G401 (cell line): ENCODE measurements around the gene ADGRA1. TPM values are rescaled to one million over a fixed set of nuclear protein-coding genes. Genes with fewer than 3 reads are reported as not detected.

ENCODE experiments used
- DNase-seq: peaks from one replicate; pipeline ENCODE4 v3.0.0-alpha.2; 2015; ENCODE audit warnings: low spot score
- in situ Hi-C: cut with HindIII; loops from 2 replicates; pipeline ENCODE4 v1.10.0; 2016; ENCODE audit warnings: low sequenced_read_pairs, mixed read lengths
- total RNA-seq: library from RNA; depleted of rRNA; stranded (reverse); fragments of >200 nt; shearing (Covaris generic); gene quantifications from 2 replicates; pipeline ENCODE4 v1.2.3, GENCODE V29; 2014; rRNA removed

Gene ADGRA1
- total RNA-seq, result not detected in 2 replicates

DNA sequence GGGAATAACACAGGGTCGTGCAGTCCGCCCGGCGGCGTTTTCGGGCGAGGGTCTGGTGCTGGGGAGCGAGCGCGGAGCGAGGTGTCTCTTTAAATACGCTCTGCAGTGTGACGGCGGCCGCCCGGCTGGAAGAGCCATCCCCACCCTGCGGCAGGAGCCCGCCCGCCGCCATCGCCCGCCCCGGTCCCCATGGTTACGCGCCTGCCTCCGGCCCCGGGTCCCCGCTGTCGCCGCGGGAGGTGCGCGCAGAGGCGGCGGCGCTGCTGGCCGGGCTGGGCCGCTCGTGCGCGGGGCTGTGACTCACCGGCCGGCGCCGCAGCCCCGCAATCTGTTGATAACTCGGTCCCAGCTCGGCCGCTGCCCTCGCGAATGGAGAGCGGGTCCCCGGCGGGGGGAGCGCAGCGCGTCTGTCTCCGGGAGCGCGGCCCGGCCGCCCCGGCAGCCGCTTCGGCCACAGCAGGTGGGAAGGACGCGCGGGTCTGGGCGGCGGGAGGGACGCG lies at the start of gene ADGRA1:
TSS of gene ADGRA1 (plus strand) at position 246 of the 500 bp plus-strand sequence. CDS start 986 bp downstream, outside the sequence.
- in situ Hi-C loops, result no loop called here
- peak; percentile 58 for DNase-seq

DNA sequence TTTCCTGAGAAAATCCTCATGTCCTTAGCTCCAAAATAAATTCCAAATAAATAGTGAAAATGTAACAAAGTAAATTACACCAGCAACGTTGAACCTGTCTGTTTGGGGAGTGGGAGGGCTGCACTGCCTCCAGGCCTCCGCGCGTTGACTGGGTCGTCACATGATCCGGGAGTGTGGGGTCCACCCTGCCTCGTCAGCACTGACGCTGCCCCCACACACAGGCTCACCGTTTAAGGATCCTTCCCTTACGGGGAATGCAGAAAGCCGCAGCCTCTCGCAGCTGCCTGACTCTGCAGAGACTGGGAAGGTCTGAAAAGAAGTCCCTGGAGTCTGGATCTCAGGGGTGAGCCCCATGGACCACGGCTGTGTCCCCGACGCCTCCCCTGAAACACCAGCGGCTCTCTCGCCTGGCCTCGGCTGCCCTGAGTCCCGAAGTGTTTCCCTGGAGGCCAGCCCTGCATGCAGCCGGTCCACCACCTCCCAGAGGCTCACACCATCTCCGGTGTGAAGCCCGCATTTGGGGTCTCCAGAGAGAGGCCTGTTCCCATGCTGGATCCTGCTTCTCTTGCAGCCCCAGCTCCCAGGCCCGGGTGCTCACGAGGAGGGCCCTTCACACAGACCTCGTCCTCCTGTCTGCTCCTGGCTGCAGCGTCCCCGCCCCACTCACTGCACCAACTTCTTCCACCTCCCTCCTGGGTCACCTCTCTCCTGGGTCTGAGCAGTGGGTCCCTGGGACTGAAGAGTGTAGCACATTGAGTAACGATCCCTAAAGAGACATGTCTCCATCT lies 49.5 kb upstream of the ADGRA1 start:
- in situ Hi-C loops, result no loop called here
- DNase-seq, result no peak

- in situ Hi-C loops, result no loop called here
- no peak for DNase-seq
Measured at GRCh38 chr10:133039107-133039802, 48.5 kb upstream of the ADGRA1 start.

DNA sequence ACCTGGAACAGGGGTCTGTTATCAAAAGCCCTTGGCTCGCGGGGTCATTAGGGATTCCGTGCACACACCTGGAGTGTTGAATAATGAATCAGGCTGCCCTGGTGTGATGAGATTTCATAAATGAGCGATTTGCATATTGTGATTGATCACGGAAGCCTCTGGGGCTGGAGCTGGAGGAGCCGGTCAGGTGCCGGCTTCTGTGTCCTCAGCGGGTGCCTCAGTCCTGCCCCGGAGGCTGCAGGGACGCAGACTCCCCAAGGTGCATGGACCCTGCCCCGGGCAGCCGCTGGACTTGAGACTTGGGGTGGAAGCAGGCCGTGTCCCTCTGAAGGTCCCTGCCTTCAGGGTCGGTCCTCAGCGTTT lies 47.9 kb upstream of the ADGRA1 start:
- DNase-seq, result no peak
- in situ Hi-C loops, result no loop called here

DNA sequence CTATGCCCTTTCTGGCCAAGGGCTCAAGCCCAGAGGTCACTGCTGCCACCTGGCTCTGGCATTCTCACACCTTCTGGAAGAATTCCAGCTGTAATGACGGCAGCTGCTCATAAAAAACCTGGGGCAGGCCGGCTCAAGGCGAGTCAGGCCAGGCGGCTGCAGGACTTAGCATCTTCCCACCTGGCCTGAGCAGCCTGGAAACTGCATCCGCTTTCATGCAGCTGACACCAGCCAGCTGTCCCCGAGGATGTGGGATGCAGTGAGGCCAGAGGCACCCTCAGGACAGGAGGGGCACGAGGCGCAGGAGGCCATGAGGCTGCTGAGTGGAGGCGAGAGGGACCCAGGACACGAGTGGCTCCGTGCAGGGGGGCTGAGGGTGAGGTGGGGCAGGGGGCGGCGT lies 47.5 kb upstream of the ADGRA1 start:
- DNase-seq, result no peak
- in situ Hi-C loops, result no loop called here

DNA sequence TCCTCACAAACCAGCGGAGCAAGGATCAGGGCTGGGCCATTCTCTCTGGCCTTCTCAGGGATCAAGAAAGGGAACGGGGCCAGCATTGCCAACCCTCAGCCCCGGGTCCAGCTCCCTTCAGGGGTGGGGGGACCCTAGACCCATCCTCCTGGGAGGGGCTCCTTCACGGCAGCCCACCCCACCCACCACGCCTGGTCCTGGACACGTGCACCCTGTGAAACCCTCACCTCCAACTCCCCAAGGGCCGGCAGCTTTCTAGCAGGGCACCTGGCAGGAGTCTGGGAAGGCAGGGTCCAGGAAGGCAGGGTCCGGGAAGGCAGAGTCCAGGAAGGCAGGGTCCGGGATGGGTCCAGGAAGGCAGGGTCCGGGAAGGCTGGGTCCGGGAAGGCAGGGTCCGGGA lies 46.6 kb upstream of the ADGRA1 start:
- no peak for DNase-seq
- in situ Hi-C loops, result no loop called here

DNA sequence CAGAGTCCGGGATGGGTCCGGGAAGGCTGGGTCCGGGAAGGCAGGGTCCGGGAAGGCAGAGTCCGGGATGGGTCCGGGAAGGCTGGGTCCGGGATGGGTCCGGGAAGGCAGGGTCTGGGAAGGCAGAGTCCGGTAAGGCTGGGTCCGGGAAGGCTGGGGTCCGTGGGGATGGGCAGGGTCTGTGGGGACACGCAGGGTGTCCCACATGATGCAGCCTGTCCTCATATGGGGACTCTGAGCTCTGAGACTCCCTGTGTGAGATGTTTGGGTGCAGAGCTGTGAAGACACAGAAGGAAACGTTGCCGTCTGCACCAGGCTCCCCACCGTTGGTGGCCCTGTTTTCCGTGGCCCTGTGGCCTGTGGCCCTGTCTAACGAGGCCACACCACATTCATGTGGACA lies 45.7 kb upstream of the ADGRA1 start:
- DNase-seq, result no peak
- in situ Hi-C loops, result no loop called here

DNA sequence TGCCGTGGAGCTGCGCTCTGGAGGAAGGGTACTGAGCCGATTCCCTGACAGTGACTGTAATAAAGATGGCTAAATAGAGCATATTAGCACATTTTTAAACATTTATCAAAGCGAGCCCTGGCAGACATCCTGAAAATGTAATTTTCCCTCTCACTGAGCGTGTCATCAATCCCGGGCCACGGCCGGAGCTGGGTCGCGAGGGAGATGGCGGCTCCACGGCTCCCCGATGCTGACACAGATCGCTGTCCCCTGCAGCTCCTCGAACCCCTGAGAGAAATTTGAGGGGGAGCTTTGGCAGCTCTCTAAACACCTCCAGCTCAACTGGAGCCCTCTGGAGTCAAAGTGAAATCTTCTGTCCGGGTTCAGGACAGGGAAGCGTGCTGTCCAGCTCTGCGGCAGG lies 44.9 kb upstream of the ADGRA1 start:
- no peak for DNase-seq
- in situ Hi-C loops, result no loop called here

DNA sequence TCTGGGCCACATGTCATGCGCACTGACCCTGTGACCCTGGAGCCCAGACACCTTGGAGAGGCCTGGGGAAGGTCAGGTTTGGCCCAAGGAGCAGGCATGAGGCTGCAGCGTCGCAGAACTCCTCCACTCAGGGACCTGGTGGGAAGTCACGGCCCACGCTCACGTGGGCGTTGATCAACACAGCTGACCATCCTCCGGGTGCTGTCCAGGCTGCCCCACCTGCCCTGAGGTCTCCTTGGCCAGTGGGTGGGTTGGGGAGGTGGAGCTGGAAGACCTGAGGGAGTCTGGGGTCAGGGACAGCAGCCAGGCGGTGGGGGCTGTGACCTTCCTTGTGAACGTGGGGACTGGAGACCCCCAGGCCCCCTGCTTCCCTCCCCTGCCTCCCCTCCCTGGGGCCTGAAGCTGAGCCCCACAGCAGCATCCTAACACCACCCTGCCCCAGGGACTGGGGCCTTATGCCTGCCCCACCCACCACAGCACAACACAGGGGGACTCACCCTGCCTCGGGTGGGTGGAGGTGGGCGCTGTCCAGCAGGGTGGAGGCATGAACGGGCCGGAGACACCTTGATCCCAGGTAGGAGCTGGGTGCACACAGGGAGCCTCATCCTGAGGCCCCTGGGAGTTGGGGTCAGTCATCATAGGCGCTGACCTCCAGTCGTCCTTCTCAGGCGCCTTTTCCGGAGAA lies 44.0 kb upstream of the ADGRA1 start:
- no peak for DNase-seq
- in situ Hi-C loops, result no loop called here

DNA sequence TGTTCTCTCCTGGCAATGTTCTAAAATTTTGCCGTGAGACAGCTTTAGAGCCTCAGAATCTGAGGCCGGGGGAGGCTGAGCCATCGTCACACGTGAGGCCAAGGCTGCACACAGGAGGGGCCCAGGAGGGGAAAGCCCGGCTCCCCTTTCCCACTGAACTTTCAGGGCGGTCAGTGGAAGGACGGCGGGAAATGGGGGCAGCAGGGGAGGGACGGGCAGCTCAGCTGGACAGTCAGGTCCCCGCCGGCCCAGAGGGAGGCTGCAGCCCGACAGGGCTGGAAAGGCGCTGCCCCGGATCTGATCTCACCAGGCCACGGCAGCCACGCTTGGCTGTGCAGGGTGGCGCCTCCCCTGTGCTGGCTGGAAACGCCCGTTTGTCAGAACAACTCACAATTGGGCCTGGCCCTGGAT lies 43.3 kb upstream of the ADGRA1 start:
- DNase-seq, result no peak
- in situ Hi-C loops, result no loop called here

DNA sequence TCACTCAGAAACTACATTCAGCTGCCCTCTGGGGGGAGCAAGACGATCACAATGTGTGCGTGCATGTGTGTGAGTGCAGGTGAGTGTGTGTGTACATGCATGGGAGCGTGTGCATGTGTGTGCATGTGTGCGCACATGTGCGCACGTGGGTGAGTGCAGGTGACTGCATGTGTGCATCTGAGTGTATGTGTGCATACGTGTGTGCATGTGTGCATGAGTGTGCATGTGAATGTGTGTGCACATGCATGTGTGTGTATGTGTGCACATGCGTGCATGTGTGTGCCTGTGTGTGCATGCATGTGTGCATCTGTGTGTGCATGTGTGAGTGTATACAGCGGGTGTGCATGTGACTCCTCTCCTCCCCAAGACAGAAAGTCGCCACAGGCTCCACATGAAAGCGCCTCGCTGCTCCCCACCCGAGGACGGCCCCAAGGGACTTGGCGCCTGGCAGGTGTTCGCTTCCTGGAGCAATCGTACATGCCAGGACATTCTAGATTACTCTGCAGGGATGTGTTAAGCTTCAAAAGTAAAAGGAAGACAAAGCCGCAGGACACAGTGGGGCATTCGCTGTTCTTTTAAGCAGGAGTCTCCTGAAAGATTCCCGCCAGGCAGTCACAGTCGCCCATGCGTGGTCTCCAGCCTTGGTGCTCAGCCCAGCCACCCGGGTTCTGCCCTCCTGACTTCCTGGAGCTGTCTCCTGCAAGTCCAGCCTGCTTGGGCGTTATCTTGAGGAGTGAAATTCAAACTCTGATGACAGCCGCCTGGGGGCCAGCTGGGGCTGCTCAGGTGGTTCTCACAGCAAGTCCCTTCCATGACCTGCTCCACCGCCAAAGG lies 42.0 kb upstream of the ADGRA1 start:
- DNase-seq, result no peak
- in situ Hi-C loops, result no loop called here

DNA sequence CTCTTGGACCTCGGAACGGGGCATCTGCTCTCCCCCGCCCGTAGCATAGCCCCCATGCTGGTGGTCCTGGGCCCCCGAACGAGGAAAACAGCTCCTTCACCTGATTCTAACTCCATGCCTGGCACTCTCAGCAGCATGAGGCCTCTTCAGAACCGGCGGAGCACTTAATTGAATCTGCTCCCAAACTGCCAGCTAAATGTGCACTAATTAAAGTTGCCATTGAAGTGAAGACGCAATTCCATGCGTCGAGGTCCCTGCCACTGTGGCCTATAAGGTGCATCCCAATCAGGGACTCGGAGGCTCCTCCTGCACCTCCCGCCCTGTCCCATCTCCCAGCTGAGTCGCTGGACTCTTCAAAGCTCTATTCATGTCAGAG lies 41.3 kb upstream of the ADGRA1 start:
- no peak for DNase-seq
- in situ Hi-C loops, result no loop called here

GRCh38 chr10:133047526-133048123 lies 40.1 kb upstream of the ADGRA1 start:
- in situ Hi-C loops, result no loop called here
- DNase-seq, result no peak

- in situ Hi-C loops, result no loop called here
- no peak for DNase-seq
Measured at GRCh38 chr10:133048266-133048665, 39.5 kb upstream of the ADGRA1 start.

- in situ Hi-C loops, result no loop called here
- DNase-seq, result no peak
Measured at GRCh38 chr10:133048926-133049325, 38.8 kb upstream of the ADGRA1 start.

GRCh38 chr10:133049639-133050038 lies 38.1 kb upstream of the ADGRA1 start:
- no peak for DNase-seq
- in situ Hi-C loops, result no loop called here

DNA sequence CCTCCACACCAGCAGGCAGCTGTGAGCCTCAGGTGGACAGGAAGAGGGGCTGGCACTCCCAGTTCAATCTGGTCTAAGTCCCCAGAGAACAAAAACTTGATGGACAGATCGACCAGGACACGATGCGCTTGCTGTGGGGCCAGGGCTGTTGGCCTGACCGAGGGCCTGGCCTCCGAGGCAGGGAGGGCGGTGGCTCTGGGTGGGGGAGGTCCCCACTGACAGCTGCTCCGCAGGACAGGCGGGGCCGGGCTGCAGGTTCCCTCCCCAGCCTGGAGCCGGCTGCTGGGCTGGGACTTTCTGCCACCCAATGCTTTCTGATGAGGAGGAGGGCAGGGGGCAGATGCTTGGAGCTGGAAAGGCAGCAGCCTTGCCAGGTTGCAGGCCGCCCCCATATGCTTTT lies 37.4 kb upstream of the ADGRA1 start:
- in situ Hi-C loops, result no loop called here
- no peak for DNase-seq

DNA sequence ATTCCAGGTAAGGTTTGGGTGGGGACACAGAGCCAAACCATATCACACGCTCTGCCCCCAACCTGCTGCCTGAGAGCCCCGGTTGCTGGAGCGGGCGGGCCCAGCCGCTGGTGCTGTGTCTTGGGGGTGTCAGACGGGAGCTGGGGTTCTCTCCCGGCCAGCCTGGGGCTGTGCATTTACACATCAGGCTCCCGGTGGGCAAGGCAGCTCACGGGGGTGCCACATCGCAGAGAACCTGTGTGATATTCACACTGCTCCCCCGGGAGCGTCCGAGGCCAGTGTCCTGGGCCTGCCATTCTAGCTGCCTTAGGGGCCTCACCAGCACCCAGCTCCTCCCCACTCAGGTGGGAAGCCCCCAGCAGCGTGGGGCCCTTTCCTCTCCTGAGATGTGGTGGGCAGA lies 35.6 kb upstream of the ADGRA1 start:
- in situ Hi-C loops, result no loop called here

More for the DNA sequence above, 35.6 kb upstream of the ADGRA1 start:
- no peak for DNase-seq
